GM20000 (cell line): ENCODE measurements around the gene CDKAL1.

Experiments
- DNase-seq: peaks from one replicate; pipeline ENCODE4 v3.0.0; 2012; ENCODE audit warnings: low spot score
- CTCF ChIP-seq: IDR thresholded peaks from 2 replicates; pipeline ENCODE4 v1.5.1; 2012; ENCODE audit warnings: mild to moderate bottlenecking, control low read depth; ENCODE audit errors: extremely low read depth, missing control alignments

The CDKAL1 gene

GRCh38 chr6:20893412-20893811 lies 359.2 kb downstream of the CDKAL1 start:
- no peak for TF ChIP-seq CTCF
- DNase-seq: no peak

DNA sequence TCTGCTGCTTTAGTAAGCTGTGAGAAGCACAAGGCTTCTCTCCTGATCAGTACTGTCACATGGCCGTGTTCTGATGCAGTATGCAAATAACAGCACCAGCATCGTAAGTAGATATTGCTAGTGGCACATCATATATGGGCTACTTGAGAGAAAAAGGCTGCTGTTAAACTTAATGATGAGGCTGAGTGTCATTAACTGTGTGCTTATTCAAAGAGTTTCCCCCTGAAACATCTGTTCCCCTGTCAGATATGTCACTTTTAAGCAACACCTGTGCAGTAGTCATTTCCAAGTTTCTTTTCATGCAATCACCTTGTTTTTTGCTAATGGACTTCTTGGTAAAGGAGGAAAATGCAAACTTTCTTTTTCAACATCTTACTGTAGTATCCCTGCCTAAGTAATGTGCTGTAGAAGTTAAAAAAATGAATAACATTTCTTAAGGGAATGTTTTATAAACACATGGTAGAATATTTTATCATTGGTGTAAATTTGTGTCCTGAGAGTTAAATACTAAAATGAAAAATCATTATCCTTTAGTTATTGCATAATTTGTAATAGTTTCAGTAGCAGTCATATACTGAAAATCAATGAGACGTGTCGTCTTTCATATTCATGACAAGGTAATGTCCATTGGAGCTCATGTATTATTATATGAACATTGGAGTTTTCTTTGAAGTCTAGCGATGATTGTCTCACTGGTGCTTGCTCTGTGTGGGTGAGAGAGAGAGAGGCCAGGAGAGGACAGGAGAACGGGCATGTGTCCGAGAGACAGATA lies 366.3 kb downstream of the CDKAL1 start:
- TF ChIP-seq CTCF: no peak
- DNase-seq: peak; percentile 31

GRCh38 chr6:20905377-20905776 lies 371.1 kb downstream of the CDKAL1 start:
- TF ChIP-seq CTCF: no peak
- no peak for DNase-seq

- DNase-seq: no peak
- no peak for TF ChIP-seq CTCF
Measured at GRCh38 chr6:20906945-20907344, 372.7 kb downstream of the CDKAL1 start.

DNA sequence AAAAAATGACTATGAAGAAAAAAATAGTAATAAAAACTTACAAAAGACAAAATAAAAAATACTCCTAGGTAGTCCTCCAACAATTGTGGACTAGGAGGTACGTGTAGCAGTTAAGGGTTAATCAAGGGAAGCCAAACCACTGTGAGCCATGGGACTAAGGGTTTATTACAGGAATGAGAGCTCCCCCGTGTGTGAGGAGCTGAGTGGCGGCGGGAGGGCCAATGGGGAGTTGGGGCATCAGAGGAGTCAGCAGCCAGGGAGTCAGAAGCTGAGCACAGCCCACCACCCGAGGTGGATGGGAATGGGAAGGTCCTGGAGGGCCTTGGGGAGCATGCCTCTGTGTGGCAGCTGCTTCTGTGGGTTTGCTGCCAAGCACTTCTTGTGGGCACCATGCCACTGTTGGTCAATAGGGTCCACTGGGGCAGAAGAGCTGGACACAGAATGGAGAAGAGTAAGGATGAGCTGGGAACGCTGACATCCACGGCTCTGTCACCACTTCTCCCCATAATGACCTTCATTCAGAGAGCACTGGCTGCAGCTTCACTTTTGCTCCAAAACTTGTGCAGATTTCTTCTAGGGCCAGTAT lies 373.3 kb downstream of the CDKAL1 start:
- TF ChIP-seq CTCF: no peak
- no peak for DNase-seq

GRCh38 chr6:20909621-20910020 lies 375.4 kb downstream of the CDKAL1 start:
- no peak for DNase-seq
- no peak for TF ChIP-seq CTCF

DNA sequence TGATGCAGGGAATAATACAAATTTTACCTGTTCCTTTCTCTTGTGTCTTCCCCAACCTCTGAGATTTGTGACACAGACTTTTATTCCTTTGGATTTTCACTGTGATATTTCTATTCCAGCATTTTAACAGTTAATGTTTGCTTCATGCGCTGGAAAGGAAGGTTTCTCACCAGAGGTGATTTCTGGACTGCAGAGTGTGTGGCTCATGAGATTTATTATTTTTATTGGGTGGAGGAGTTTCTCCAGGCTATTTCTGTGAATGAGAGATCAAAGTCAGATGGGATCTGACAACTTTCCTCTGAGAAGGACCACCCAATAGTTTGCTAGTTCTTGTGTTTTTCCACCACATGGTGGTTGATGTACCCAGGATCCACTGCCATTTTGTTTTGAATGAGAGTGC lies 377.5 kb downstream of the CDKAL1 start:
- no peak for DNase-seq
- TF ChIP-seq CTCF: no peak
